Panc1 (cell line): ENCODE data around the gene TSPAN31. TPM values are rescaled to one million over a fixed set of nuclear protein-coding genes. Genes with fewer than 3 reads are reported as not detected.

Experiments
- ATAC-seq: fragments of 200-7000 bp; cut with Tn5 transposase; 2 replicates; pipeline ENCODE4 v1.9.1; 2020; ENCODE audit warnings: mild to moderate bottlenecking, moderate library complexity
- BruUV-seq: library from RNA; stranded (reverse); fragments of 400-500 nt; replicated peaks from 2 replicates; lab custom pipeline; 2021; lab: Mats Ljungman, UMichigan
- CTCF ChIA-PET: fragments of 300-600 bp; sonication (Branson Sonifier 250); formaldehyde crosslinking; loops from one replicate; lab custom pipeline; 2022; ENCODE audit warnings: antibody characterized with exemption; lab: Charles Lee
- POLR2A ChIA-PET: fragments of 300-600 bp; sonication (Branson Sonifier 250); formaldehyde crosslinking; loops from one replicate; lab custom pipeline; 2022; ENCODE audit warnings: antibody characterized with exemption; lab: Charles Lee
- DNase-seq: peaks from one replicate; pipeline ENCODE4 v3.0.0-alpha.2; 2010; ENCODE audit warnings: low read depth, low spot score
- H3K27ac ChIP-seq: 2 replicates; pipeline ENCODE4 v1.5.1; 2011; ENCODE audit warnings: mild to moderate bottlenecking, low read length, inconsistent platforms
- H3K27me3 ChIP-seq: fragments of 200-500 bp; sonication (Bioruptor generic); 2 replicates; pipeline ENCODE4 v1.6.0; 2014; ENCODE audit warnings: low read length, inconsistent platforms; ENCODE audit not compliant: control insufficient read depth, insufficient read depth
- H3K36me3 ChIP-seq: fragments of 200-500 bp; sonication (Bioruptor generic); 2 replicates; pipeline ENCODE4 v1.5.1; 2014; ENCODE audit warnings: inconsistent platforms, mild to moderate bottlenecking, low read length, moderate library complexity; ENCODE audit not compliant: control insufficient read depth, insufficient read depth
- H3K4me1 ChIP-seq: 2 replicates; pipeline ENCODE4 v1.5.1; 2011; ENCODE audit warnings: inconsistent platforms, mild to moderate bottlenecking, low read length, moderate library complexity; ENCODE audit not compliant: control insufficient read depth, insufficient read depth
- H3K4me3 ChIP-seq, 2 experiments: 2 replicates each; pipeline ENCODE4 v1.5.1; 2011 to 2012; ENCODE audit warnings: low read depth in 2 of 2, low read length in 2 of 2, mild to moderate bottlenecking in 2 of 2, inconsistent platforms in 1 of 2, moderate library complexity in 1 of 2
- H3K9me3 ChIP-seq: fragments of 200-500 bp; sonication (Bioruptor generic); 2 replicates; pipeline ENCODE4 v1.5.1; 2014; ENCODE audit warnings: low read depth, mild to moderate bottlenecking, inconsistent platforms, low read length, moderate library complexity; ENCODE audit not compliant: control insufficient read depth, insufficient read depth
- POLR2AphosphoS5 ChIP-seq: IDR thresholded peaks from 2 replicates; pipeline ENCODE4 v1.6.1; 2012; ENCODE audit warnings: mild to moderate bottlenecking, low read depth, low read length, moderate library complexity
- in situ Hi-C: cut with HindIII; loops from 2 replicates; pipeline ENCODE4 v1.10.0; 2016; ENCODE audit warnings: low sequenced_read_pairs, low pct_unique_long_range_greater_than_20kb
- intact Hi-C: fragments of 100-400 bp; cut with micrococcal nuclease; formaldehyde crosslinking; loops from one replicate; pipeline ENCODE4 v1.10.0; 2022; ENCODE audit not compliant: unreplicated experiment
- total RNA-seq: library from RNA; stranded (reverse); gene quantifications from one replicate; pipeline ENCODE4 v1.2.1, GENCODE V29; 2021; ENCODE audit not compliant: unreplicated experiment
- TF ChIP-seq, protein P1 (sequence below), 2 experiments: IDR thresholded peaks; 2 replicates each; pipeline ENCODE4 v1.6.1; 2011 to 2012; ENCODE audit warnings: low read depth in 2 of 2, control low read depth in 1 of 2, low read length in 1 of 2, mild to moderate bottlenecking in 1 of 2, moderate library complexity in 1 of 2; ENCODE audit not compliant: insufficient read depth in 1 of 2

The TSPAN31 gene
- total RNA-seq, 1 experiment from 2014 or later, result 17.5 TPM

DNA sequence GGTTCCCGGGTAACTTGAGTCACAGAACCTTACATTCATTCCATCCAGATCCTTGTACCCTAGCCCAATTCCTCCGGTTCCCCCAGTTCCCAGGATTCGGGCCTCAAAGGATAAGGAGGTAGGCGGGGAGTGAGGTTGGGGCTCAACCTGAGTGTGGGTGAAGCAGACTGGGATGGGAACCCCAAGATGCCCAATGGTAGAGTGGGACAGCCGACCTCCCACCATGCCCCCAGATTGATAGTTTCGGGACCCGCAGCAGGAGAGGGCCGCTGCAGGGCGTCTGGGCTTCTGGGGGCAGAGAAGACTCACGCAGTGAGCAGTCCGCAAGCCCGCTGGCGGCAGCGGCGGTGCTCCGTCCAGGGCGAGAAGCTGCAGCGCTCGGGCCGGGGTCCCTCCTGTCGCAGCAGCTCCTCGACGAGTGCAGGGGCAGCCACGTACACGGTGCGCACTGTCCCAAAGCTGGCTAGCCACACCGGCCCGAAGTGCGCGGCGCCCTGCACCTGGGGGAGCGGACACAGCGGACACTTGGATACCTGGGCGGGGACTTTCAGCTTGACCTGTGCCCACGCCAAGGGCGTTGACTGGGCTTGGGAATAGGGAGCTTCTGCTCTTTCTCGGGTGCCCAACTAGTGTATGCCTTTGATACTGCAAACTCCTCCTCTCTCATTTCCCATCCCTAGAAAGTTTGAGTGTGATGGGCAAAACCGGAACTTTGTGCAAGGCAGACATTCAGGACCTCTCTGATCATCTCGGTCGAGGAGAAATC is 21.0 kb downstream of the TSPAN31 start:
- no peak for TF ChIP-seq POLR2AphosphoS5
- TF ChIP-seq, protein P1, sequence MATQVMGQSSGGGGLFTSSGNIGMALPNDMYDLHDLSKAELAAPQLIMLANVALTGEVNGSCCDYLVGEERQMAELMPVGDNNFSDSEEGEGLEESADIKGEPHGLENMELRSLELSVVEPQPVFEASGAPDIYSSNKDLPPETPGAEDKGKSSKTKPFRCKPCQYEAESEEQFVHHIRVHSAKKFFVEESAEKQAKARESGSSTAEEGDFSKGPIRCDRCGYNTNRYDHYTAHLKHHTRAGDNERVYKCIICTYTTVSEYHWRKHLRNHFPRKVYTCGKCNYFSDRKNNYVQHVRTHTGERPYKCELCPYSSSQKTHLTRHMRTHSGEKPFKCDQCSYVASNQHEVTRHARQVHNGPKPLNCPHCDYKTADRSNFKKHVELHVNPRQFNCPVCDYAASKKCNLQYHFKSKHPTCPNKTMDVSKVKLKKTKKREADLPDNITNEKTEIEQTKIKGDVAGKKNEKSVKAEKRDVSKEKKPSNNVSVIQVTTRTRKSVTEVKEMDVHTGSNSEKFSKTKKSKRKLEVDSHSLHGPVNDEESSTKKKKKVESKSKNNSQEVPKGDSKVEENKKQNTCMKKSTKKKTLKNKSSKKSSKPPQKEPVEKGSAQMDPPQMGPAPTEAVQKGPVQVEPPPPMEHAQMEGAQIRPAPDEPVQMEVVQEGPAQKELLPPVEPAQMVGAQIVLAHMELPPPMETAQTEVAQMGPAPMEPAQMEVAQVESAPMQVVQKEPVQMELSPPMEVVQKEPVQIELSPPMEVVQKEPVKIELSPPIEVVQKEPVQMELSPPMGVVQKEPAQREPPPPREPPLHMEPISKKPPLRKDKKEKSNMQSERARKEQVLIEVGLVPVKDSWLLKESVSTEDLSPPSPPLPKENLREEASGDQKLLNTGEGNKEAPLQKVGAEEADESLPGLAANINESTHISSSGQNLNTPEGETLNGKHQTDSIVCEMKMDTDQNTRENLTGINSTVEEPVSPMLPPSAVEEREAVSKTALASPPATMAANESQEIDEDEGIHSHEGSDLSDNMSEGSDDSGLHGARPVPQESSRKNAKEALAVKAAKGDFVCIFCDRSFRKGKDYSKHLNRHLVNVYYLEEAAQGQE (IDR thresholded peaks at IDR 0.05; ENCODE audit: insufficient read depth in 1 of 2, low read depth in 2 of 2, low read length in 1 of 2), result 0 out of 4 replicates have a peak, but pooled peaks of 1 of the 2 experiments have one; percentile 34
- no peak overlapping the region for H3K27ac ChIP-seq

DNA sequence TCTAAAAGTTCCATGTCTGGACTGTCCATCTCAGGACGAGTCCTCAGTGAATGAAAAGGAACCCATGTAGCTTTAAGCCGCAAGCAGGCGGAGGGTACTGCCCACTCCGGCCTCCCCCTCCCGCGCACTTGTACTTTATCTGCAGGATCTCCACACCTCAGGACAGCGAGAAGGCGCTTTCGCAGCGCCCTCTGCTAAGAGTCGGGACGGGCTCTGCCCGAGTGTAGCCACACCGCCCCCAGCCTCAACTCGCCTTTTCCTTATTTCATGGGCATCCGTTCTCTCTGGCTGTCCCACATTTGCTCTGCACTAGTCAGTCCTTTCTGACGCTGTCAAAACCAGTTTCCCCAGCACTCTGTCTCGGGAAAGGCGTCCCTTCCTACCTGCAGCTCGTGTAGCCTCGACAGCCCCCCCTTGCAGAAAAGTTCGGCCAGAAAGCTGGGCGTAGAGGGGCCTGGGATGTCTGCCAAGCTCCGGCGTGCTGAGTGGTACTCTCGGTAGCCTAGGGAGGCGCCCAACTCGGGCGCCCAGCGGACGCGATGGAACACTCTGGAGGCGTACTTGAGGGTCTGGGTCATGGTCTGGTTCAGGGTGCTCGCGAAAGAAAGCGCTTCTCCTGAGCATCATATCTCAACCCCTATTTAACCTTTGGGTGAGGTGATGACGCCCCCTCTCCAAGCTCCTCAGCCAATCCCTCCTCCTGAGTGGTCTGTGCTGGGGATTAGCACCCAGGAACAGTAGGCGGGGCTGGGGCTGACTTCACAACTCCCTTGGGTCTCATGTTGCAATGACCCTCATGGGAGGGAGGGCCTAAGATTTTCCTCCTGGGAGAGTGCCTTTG is 21.8 kb downstream of the TSPAN31 start, which contains the start of gene CYP27B1:
Gene CYP27B1 (minus strand): TSS at position 615 of the 841 bp plus-strand sequence. CDS start 37 bp downstream, at position 578.
- no peaks in the 10 kb centered on the region; the same call in 1 of the 2 replicates for H3K36me3 ChIP-seq
- peak; percentile 56 for ATAC-seq
- TF ChIP-seq POLR2AphosphoS5, result peak; percentile 39
- TF ChIP-seq, protein P1 (IDR thresholded peaks at IDR 0.05; ENCODE audit: insufficient read depth in 1 of 2, low read depth in 2 of 2, low read length in 1 of 2), result no peak
- in situ Hi-C loops (no loop called here), intact Hi-C loops (no loop called here)
- BruUV-seq, result no TSS peak
- ChIA-PET POLR2A (no interaction called here), CTCF (interaction anchor here (0.9 to 1.1 kb wide), 3 partner anchors 10 to 16 kb away, joined by 3 to 5 read pairs (median 4); partner anchors contain the start of gene TSFM)
- 0 out of 2 replicates have a peak within 1 kb of the TSS, but pooled peaks have one; percentile 31 for H3K27ac ChIP-seq
- peak within 1 kb of the TSS; percentile 37 to 57 for H3K4me3 ChIP-seq
- no peak for DNase-seq
- no peaks in the 10 kb centered on the region for H3K9me3 ChIP-seq
- H3K4me1 ChIP-seq, result peaks cover 15% of the 10 kb centered on the region
- peaks cover 4% of the 10 kb centered on the region; the same call in 1 of the 2 replicates for H3K27me3 ChIP-seq

More for the DNA sequence above, 21.0 kb downstream of the TSPAN31 start:
- intact Hi-C loops, result no loop called here
- Histone ChIP-seq H3K9me3 (no peaks in the 10 kb centered on the region), H3K4me3 (peak overlapping the region; percentile 37 to 57), H3K4me1 (peaks cover 15% of the 10 kb centered on the region), H3K27me3 (peaks cover 4% of the 10 kb centered on the region; the same call in 1 of the 2 replicates), H3K36me3 (no peaks in the 10 kb centered on the region; the same call in 1 of the 2 replicates)
- no TSS peak for BruUV-seq
- CTCF ChIA-PET, result interaction anchor here (0.9 kb wide), 1 partner anchor 9 kb away, joined by 4 read pairs; no protein-coding TSS in a partner anchor
- DNase-seq, result no peak
- peak; percentile 49 for ATAC-seq
- in situ Hi-C loops, result no loop called here
- POLR2A ChIA-PET, result no interaction called here
